NCI-H146 treated with DMSO at 0.1 percent for 48 hours (cell line): ENCODE measurements around the gene MKRN3.

Source experiments
- DNase-seq: peaks from one replicate; lab custom pipeline; 2025; ENCODE audit not compliant: unreplicated experiment; lab: John Stamatoyannopoulos, UW

The MKRN3 gene

DNA sequence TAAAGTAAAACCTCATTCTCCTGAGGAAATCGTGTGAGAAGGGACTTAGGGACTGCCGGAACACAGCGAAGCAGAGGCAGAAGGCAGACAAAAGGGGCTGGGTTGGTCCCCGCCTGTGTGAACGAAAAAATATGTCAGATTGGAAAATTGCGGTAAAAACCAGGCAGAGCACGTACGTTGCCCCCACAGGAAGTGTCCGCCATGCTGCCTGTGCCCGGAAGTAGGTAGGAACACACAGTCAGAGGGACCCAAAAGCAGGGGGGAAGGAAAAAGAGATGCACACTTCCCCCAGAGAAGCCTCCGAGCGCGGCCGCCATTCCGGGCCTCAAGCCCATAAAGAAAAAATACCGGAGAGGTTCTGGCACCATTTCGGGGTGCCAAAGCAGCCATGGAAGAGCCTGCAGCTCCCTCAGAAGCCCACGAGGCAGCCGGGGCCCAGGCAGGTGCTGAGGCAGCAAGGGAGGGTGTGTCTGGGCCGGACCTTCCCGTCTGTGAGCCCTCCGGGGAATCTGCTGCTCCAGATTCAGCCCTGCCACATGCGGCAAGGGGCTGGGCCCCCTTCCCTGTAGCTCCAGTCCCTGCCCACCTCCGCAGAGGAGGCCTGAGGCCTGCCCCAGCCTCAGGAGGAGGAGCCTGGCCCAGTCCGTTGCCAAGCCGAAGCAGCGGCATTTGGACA, at the start of gene MKRN3:
TSS of gene MKRN3 (plus strand) at position 280 of the 676 bp plus-strand sequence. CDS start at position 389, 109 bp downstream.
- DNase-seq = peak; percentile 88

DNA sequence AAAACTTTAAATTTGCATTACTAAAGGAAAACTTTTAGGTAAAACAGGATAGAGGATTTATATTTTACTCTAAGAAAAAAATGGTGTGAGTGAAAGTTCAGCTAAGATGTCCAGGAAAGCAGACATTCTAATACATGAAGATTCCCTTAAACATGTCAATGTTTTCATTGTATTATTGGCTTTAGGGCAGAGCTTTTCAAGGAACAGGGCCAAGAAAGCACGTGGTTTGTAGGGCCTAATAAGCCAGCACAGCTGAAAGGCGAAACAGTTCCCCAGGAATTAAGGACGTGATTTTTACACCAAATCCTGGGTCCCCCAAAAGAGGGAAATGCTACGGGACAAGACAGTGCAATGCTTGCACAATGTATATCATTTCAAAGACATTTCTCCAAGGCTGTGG, 48.6 kb upstream of the MKRN3 start:
- DNase-seq = no peak

DNA sequence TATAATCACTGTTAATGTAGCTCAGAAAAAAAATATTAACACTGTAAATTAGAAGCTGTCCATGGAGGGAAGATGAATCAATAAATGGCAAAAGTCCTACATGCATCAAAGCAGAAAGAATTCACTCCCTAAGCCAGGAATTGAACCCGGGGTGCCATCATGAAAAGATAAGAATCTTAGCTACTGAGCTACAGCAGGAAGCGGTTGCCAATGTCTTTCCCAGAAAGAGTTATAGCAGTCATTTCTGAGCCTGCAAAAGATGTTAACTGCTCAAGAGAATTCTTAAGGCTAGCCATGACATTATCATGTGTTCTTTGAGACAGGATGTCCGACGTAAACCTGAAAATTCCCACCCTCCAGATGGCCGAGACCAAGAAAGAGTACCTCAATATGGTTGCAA, 47.4 kb upstream of the MKRN3 start:
- DNase-seq = no peak

DNA sequence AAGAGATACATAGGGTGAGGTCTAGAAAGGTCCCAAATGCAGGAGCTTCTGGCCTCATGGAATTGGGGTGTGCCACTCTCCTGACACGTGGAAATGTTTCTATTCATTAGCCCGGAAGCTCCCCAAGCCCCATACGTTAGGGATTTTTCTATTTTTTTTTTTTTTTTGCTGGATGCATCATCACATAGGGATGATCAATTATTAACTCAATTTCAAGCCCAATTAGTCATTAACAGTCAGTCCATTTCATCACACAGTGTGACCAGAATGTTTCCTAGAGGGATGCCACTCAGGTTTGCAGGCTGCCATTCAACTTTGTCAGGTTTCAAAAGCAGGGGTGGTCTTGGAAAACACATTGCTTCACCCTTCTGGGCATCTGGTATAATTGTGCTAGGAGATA, 40.7 kb upstream of the MKRN3 start:
- no peak for DNase-seq

DNA sequence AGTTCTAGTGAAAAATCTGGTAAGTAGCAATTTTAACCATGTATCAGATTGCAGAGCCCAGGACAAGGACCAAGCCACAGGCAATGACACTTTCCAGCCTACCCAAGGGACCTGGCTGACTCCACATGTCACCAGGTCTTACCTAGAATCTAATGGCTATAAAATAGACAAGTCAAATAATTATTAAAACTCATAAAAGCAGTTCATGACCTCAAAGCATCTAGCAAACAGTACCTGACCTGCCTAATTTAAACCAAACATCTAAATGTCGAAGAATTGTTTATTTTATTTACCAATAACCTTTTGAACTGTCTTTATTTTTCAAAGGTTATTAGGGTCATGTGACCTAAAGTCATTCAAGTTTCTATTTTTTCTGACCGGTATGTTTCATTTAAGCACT, 35.6 kb upstream of the MKRN3 start:
- no peak for DNase-seq

DNA sequence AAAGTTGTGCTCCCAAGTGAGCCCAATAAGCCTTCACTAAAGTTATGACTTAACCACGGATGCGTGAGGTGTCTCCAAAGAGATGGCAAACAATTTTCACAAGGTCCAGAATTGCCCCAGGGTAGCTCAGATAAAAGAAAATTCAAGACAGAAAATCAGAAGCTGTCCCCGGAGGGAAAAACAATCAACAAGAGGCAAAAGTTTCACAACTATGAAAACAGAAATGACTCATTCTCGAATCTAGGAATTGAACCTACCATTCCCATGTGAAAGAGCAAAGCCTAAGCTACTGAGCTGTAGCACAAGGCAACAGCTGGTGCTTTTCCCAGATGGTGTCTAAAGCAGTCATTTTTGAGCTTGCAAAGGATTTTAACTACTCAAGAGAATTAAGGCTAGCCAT, 33.5 kb upstream of the MKRN3 start:
- DNase-seq = no peak

DNA sequence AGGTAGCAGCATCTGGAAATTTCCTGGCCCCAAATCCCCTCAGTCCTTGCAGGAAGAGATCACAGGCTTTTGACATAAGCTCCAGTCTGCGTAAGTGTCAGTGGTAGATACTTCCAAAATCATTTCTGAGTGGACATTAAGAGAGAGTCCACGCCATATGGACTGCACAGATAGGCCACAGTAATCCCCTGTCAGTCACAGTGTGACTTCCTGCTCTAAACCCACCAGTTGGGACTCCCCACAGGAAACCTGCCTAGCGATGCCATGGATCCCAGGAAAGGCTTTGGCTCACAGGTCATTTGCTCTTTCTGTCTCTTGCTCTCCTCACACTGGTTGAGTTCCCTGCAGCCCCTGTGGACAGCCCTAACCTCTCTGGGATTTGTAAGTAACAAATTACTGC, 28.8 kb upstream of the MKRN3 start:
- DNase-seq = no peak

DNA sequence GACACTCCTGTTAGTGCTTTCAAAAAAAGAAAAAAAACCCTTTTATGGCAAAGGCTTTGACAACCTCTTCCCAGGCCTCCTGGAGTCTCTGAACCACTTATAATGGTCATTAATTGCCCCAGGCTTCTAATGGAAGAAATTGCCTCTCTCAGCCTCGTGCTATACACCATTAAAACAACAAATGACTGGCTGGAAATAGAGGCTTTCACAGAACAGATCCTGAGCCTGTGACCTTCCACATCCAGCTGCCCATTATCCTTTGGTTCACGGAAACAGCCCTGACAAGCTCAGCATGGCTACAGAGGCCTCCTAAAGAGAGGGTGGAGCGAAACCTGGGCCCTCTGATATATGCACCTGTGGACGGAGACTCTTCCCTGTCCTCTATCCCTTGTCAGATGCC, 26.8 kb upstream of the MKRN3 start:
- peak; percentile 91 for DNase-seq

DNA sequence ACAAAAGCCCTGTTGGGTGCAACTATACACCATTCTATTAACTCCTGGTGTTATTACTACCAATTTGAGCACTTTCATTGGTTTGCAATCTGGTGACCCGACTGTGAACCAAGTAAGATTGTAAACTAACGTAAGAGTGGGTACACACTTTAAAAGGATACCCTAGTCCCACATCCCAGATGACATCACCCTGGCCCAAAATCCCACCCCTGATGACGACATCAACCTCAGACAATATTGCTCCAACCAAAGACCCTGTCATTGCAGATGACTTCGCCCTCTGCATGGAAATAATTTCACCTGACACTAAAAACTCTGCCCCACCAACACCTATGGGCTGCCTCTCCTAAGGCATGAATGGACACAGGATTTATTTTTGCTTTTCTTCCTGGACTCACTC, 25.6 kb upstream of the MKRN3 start:
- DNase-seq = no peak

DNA sequence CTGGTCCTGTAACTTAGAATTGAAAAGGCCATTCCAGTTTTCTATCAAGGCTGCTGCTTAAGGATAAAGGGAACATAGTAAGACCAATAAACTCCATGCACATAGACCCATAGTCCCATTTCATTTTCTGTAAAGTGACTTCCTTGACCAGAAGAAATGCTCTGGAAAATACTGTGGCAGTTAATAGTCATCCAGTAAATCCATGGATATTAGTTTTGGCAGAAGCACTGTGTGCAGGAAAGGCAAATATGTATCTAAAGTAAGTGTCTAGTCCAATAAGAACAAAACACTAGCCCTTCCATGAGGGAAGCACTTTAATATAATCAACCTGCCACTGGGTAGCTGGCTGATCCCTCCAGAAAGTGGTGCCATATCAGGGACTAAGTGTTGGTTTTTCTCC, 19.3 kb upstream of the MKRN3 start:
- no peak for DNase-seq

DNA sequence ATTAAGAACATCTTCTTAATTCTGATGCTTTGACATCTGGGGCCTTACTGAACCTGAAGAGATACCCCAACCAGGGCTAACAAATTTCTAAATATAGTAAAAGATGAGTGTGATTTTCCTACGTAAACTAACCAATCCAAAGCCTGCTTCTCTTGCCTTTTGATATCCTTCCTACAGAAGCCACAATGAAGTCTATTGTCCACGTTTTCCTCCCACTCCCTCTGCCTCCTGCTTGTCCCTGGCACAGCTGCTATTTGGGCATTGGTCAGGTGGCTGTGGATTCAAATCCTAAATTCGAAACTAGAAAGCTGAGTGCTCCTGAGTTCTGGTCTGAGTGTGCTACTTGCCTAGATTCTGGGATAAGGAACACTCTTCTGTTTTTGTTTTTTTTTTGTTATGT, 17.4 kb upstream of the MKRN3 start:
- no peak for DNase-seq

DNA sequence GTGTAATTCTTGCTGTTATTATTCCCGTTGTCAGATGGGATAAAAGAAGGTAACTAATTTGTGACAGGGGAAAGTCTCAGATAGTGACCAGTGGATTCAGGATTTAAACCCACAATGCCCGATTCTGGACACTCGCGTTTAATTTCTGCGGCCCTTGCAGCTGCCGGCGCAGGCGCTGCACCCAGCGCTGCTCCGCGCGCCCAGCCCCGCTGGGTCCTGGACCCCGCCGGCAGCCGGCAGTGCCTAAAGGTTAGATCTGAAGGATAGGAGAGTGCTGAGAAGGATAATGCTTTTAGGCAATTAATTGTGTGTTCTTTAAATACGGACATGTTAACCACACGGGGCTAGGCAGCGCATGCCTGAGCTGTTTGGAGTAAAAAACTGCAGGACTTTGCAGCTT, 3.6 kb upstream of the MKRN3 start:
- DNase-seq = peak; percentile 9

DNA sequence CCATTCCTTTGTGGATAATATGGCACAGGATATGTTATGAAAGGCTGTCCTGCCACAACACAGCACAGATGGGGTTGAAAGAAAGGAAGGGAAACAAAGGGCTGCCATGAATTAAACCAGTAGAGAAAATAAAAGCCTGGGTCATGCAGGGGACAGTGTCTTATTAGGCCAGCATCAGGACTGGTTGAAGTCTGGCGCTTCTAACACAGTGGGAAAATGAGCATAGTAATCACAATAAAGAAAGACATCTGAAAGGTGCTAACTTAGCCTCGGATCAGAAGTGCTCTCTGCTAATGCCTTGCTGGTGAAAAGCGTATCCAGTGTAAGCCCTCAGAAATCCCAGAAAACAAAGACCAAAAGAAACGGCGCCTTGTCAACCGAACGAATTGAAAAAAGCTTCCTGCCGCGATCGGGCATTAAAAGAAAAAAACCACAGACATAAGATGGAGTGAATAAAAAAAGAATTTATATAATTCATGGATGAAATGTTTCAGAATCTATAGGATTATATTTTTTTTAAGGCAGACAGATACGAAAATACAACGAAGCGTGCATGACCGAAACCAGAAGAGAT, 566 bp upstream of the MKRN3 start:
- peak; percentile 56 for DNase-seq

DNA sequence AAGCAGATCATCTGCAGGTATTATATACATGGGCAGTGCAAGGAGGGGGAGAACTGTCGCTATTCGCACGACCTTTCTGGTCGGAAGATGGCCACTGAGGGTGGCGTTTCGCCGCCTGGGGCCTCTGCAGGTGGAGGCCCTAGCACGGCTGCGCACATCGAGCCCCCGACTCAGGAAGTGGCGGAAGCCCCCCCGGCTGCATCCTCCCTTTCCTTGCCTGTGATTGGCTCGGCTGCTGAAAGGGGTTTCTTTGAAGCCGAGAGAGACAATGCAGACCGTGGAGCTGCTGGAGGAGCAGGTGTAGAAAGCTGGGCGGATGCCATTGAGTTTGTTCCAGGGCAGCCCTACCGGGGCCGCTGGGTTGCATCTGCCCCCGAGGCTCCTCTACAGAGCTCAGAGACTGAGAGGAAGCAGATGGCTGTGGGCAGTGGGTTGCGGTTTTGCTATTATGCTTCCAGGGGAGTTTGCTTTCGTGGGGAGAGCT, 639 bp downstream of the MKRN3 start:
- peak; percentile 80 for DNase-seq

DNA sequence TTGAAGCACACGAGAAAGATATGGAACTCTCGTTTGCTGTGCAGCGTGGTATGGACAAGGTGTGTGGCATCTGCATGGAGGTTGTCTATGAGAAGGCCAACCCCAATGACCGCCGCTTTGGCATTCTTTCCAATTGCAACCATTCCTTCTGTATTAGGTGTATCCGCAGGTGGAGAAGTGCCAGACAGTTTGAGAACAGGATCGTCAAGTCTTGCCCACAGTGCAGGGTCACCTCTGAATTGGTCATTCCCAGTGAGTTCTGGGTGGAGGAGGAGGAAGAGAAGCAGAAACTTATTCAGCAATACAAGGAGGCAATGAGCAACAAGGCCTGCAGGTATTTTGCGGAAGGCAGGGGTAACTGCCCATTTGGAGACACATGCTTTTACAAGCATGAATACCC, 1.2 kb downstream of the MKRN3 start:
- DNase-seq = no peak

DNA sequence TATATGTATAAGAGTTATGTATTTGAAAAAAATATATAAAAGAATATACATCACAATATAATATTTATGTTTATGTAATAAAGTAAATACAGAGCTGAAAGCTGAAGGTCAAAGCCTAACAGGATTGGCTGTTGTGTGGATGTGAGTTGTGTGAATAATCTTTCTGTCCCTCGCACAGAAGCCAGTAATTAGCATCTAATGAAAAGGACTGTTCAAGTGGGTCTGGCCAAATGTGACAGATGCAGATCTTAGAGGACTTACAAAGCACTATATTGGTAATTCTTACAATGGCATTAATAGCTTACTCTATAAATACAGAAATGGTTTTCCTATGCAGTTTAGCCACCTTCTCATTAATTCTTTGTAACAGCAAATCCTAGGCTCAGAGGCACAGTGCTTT, 2.4 kb downstream of the MKRN3 start:
- DNase-seq = peak; percentile 5

DNA sequence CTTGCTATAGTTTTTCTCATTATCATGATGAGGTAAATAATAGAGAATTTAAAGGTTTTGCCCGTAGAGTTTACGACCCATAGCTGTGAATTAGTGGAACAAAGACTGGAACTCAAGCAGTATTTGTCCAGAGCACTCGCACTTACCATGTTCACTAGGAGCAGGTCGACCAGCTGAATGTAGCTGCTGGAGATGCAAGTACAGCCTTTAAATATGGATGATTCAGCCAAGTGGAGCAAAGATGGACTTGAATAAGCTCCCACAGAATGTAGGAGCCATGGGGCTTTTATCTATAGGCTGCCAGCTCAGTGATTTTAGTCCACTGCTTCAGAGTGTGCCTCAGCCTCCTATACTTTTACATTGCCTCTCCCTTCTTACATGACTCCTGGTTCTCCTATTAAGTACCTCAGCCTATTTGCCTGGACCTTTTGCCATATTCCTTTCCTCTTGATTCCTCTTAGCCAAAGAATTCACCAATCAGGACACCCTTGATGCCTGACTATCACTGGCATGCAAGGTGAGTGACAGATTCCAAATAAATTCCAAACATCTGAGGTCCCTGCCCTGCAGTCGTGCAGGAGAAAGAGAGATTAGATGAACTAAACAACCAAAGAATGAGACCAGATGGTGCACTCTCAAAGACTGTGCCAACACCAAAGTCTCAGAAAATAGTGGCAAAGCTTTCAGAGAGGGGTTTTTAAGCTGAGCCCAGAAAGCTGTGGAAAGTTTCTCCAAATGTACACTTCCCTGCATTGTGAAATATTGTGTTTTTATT, 3.9 kb downstream of the MKRN3 start:
- DNase-seq = no peak

DNA sequence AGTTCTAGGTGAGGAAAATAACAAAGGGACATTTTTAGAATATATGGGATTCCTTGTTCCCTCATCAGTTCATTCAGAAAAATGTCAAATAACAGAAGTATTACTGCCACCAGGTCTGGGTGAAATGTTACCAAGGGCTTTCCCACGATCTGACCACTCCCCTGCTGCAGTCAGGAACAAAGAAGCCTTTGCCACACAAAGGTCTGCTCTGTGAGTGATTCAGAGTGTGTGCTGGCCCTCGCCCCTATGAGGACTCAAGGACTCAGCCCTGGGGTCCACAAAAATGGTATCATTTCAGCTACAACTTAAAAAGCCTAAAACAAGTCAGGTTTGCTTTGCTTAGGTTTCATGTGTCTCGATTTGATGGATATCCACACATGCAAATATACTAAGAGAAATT, 5.0 kb downstream of the MKRN3 start:
- DNase-seq = no peak

DNA sequence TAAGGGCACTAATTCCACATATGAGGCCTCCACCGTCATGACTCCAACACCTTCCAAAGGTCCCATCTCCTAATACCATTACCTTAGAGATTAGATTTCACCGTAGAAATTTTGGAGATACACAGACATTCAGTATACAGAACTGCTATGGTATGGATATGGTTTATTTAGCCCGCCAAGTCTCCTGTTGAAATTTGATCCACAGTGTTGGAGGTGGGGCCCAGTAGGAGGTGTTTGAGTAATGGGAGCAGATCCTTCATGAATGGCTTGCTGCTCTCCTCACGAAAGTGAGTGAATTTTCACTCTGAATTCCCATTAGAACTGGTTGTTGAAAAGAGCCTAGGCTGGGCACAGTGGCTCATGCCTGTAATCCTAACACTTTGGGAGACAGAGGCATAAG, 7.4 kb downstream of the MKRN3 start:
- DNase-seq = peak; percentile 15

DNA sequence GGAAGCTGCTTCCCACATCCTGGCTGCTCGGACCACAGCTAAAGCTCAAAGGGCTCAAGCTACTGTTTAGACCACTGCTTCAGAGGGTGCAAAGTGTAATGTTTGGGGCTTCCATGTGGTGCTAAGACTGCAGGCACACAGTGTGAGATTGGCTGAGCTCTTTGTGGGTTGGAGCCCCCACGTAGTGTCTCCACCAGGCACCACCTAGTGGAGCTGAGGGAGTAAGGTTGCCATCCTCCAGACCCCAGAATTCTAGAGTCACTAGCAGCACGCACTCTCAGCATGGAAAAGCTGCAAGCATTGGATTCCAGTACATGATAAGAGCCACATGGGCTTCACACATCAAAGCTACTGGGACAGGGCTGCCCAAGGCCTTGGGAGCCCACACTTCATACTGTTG, 9.3 kb downstream of the MKRN3 start:
- DNase-seq = no peak

DNA sequence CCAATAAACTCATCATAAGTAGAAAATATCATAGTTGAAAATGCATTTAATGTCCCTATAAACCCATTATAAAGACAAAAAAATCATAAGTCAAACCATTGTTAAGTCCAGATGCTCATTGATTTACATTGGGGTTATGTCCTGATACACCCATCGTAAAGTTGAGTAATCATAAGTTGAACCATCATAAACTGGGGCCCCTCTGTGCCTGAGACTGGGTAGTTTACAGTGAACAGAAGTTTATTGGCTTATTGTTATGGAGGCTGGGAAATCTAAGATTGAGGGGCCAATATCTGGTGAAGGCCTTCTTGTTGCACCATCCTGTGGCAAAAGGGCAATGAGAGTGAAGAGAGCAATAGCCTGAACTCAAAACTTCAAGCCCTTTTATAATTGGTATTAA, 10.6 kb downstream of the MKRN3 start:
- DNase-seq = no peak

DNA sequence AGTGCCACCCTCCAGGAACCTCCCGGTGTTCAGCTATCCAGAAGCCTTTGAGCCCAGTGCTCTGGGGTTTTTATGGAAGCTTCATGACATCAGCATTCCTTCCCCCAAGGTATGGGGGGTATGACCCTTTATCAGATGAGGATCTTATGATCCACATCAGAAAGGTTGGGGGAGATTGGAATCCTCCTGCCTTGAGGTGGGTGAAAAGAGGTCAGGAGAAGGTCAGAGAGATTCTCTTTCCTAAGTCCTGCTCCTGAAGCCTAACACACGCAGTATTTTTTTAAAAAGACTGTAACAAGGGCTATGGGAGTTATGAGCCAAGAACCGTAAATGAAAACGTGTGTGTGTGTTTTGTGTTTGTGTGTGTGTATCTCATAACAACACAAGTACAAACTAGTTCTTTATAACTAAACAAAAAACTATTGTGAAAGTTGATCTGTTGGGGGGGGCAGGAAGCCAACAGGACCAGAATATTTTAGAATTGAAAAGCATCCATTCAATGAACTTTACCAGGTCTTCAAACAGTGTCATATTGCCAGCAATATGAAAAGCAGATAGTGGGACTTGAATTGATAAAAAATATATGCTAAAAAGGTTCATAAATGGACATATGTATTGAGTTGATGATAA, 13.2 kb downstream of the MKRN3 start:
- no peak for DNase-seq
